ENCODE results near the gene SIM1. TPM values are rescaled to one million over a fixed set of nuclear protein-coding genes. Genes with fewer than 3 reads are reported as not detected.
A peak's percentile ranks its signal among the peaks of the same experiment; 100 is the strongest.

SIM1 gene
- polyA plus RNA-seq, 1 experiment = 32.9 TPM

GRCh38 chr6:100504786-100505737, 40.3 kb upstream of the SIM1 start:
- Histone ChIP-seq H3K27me3 (ENCODE audit: control insufficient read depth, insufficient read depth, low read length) (no peaks in the 10 kb centered on the region), H3K4me3 (ENCODE audit: low read depth, low read length) (no peak overlapping the region), H3K36me3 (ENCODE audit: control insufficient read depth, insufficient read depth, low read length) (peaks cover 2% of the 10 kb centered on the region; the same call in 1 of the 2 replicates)
- TF ChIP-seq CTCF (IDR thresholded peaks at IDR 0.05; ENCODE audit: insufficient read depth, low read depth, low read length) = no peak
- peak; percentile 66 for DNase-seq (ENCODE audit: low read depth)
- CTCF ChIA-PET = interaction anchor here (1.0 to 1.2 kb wide), 2 partner anchors 15 to 25 kb away, joined by 3 read pairs; no protein-coding TSS in a partner anchor
- POLR2A ChIA-PET = no interaction called here

GRCh38 chr6:100503043-100503705, 38.5 kb upstream of the SIM1 start:
- POLR2A ChIA-PET = no interaction called here
- CTCF ChIA-PET = interaction anchor here (1.0 kb wide), 1 partner anchor 21 kb away, joined by 3 read pairs; no protein-coding TSS in a partner anchor

GRCh38 chr6:100493206-100493888, 28.6 kb upstream of the SIM1 start:
- DNase-seq (ENCODE audit: low read depth) = no peak
- Histone ChIP-seq H3K27me3 (ENCODE audit: control insufficient read depth, insufficient read depth, low read length) (no peaks in the 10 kb centered on the region), H3K36me3 (ENCODE audit: control insufficient read depth, insufficient read depth, low read length) (no peaks in the 10 kb centered on the region), H3K4me3 (ENCODE audit: low read depth, low read length) (no peak overlapping the region)
- ChIA-PET POLR2A (no interaction called here), CTCF (interaction anchor here (1.0 to 1.1 kb wide), 2 partner anchors 377 to 386 kb away, joined by 3 read pairs; no protein-coding TSS in a partner anchor)
- no peak for TF ChIP-seq CTCF (IDR thresholded peaks at IDR 0.05; ENCODE audit: insufficient read depth, low read depth, low read length)

More at GRCh38 chr6:100503043-100503705, 38.5 kb upstream of the SIM1 start:
- H3K36me3 ChIP-seq (ENCODE audit: control insufficient read depth, insufficient read depth, low read length) = no peaks in the 10 kb centered on the region
- no peak overlapping the region for H3K4me3 ChIP-seq (ENCODE audit: low read depth, low read length)
- no peak for TF ChIP-seq CTCF (IDR thresholded peaks at IDR 0.05; ENCODE audit: insufficient read depth, low read depth, low read length)
- no peaks in the 10 kb centered on the region for H3K27me3 ChIP-seq (ENCODE audit: control insufficient read depth, insufficient read depth, low read length)
- no peak for DNase-seq (ENCODE audit: low read depth)

DNA sequence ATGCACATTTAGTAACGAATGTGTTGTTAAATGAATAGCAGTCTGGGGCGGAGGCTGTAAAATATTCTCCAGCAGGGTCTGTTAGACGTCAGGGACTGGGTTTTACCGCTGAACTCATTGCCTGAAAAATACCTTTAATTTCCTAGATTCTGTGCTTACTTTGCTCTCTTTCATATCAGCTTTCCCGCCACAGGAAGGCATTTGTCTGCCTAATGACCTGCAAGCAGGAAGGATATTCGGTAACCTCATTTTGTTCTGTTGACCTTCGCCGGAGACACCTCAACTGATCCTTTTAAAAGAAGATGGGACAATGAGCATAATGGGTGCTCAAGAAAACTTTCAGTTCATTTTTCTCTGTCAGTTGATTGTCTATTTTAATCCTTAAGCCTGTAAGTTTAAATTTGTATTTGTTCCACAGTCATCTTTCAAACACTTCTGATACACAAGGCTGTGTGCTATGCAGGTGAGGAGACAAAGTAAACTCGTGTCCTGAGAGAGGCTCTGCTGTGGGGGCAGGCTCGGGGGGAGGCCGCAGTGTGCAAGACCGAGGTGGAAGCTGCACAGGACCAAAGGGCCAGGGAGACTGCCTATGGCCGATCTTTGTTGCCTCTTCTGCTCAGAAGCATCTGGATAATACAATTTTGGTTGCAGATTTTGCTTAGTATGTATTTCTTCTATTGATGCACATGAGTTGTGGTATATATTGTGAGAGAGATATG, 27.4 kb upstream of the SIM1 start:
- CTCF ChIA-PET = interaction anchor here (0.7 to 1.4 kb wide), 3 partner anchors 376 to 394 kb away, joined by 3 to 4 read pairs (median 3); no protein-coding TSS in a partner anchor

More for the DNA sequence above, 27.4 kb upstream of the SIM1 start:
- H3K36me3 ChIP-seq (ENCODE audit: control insufficient read depth, insufficient read depth, low read length) = no peaks in the 10 kb centered on the region
- DNase-seq (ENCODE audit: low read depth) = no peak
- POLR2A ChIA-PET = no interaction called here
- TF ChIP-seq CTCF (IDR thresholded peaks at IDR 0.05; ENCODE audit: insufficient read depth, low read depth, low read length) = no peak
- H3K4me3 ChIP-seq (ENCODE audit: low read depth, low read length) = no peak overlapping the region
- H3K27me3 ChIP-seq (ENCODE audit: control insufficient read depth, insufficient read depth, low read length) = no peaks in the 10 kb centered on the region

All from BJ (cell line).